ENCODE measurements around the gene ASIC4.

Gene ASIC4

GRCh38 chr2:219569041-219569440, 54.8 kb downstream of the ASIC4 start:
- DNase-seq (ENCODE audit: low read depth): no peak

- DNase-seq (ENCODE audit: low read depth): no peak
These were observed 55.4 kb downstream of the ASIC4 start for GRCh38 chr2:219569635-219570034.

DNA sequence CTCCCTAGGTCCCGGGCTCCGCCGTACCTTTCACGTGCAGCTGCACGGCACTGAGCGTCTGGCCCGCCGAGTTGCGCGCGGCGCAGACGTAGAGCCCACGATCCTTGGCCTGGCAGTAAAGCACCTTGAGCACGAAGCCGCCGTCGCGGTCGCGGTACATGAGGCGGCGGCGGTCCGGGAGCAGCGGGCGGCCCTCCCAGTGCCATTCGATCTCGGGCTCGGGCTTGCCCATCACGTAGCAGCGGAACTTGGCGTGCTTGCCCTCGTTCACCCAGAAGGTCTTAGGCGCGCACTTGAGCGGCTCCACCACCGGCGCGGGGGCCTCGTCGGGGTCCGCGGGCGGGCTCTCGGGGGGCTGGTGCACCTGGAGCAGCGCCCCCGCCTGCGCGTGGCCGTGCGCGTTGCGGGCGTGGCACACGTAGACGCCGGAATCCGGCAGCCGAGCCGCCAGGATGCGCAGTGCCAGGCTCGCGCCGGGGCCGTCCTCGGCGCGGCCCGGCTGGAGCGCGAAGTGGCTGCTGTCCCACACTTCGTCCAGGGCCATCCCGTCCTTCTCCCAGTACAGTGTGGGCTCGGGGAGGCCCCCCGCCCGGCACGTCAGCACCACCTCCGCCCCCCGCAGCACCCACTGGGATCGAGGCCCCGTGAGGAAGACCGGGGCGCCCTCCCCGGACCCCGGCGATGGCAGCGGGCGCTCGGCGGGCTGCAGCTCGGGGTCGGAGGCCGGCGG, 56.1 kb downstream of the ASIC4 start:
- DNase-seq (ENCODE audit: low read depth): no peak

GRCh38 chr2:219570924-219571310, 56.6 kb downstream of the ASIC4 start:
- DNase-seq (ENCODE audit: low read depth): no peak

DNA sequence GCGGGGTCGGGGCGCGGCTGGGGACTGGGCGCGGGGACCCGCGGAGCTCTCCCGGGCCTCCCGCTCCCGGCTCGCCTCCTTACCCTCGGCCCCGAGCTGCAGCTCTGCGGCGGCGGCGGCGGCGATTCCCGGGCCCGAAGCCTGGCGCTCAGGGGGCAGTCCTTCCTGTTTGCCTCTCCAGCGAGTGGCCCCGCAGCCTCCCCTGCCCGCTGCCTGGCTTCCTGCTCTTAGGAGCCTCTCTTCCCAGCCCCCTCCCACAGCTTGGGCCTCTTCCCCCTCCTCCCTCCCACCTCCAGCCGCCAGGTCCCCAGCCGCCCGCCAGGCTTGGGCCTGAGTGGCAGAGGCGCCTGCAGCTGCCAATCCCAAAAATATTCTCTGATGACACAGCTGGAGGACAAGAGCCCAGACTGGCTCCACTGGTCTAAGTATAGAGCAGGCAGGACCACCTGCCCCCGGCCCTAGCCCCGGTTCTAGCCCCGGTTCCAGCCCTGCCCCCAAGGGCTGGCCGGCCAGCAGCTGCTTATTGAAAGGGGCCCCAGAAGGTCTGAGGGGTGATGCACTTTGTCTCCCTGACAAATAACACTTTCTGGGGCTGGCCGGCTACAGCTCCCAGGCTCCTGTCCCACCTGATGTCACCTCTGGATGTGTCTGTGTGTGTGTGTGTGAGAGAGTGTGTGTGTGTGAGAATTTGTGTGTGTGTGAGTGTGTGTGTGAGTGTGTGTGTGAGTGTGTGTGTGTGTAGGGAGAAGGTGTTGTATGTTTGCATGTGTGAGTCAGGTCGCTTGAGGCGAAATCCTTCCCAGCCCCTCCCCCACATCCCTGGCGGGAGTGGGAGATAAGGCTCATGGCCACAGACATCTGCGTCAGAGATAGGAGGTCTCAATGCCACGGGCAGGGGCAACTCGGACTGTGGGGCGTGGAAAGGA, 57.3 kb downstream of the ASIC4 start, which contains the start of gene OBSL1:
Gene OBSL1, minus strand, starts transcription at position 229 of the 926 bp plus-strand sequence. CDS start 307 bp downstream, outside the sequence.
- peak; percentile 29 for DNase-seq (ENCODE audit: low read depth)

DNA sequence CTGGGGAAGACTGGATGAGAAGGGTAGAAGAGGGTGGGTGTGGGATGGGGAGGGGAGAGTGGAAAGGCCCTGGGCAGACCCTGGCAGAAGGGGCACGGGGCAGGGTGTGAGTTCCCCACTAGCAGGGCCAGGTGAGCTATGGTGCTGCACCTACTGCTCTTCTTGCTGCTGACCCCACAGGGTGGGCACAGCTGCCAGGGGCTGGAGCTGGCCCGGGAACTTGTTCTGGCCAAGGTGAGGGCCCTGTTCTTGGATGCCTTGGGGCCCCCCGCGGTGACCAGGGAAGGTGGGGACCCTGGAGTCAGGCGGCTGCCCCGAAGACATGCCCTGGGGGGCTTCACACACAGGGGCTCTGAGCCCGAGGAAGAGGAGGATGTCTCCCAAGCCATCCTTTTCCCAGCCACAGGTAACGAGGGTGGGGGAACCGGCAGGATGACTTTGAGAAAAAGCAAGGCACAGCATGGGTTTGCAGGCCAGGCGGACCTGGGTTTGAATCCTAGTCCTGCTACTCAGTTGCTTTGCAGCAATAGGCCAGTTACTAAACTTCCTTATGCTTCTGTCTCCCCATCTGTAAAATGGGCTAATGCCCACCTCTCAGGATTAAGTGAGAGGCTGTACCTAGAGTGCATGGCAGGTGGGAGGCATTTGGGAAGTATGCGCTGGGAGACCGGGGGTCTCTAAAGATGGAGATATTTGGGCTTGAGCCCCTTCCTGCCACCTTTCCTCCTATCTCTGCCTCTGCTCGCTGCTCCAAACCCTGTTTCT, 58.1 kb downstream of the ASIC4 start, which contains the start of gene INHA:
Gene INHA, plus strand, starts transcription at position 74 of the 765 bp plus-strand sequence. Its CDS starts 65 bp downstream, at position 139.
- DNase-seq (ENCODE audit: low read depth): no peak

DNA sequence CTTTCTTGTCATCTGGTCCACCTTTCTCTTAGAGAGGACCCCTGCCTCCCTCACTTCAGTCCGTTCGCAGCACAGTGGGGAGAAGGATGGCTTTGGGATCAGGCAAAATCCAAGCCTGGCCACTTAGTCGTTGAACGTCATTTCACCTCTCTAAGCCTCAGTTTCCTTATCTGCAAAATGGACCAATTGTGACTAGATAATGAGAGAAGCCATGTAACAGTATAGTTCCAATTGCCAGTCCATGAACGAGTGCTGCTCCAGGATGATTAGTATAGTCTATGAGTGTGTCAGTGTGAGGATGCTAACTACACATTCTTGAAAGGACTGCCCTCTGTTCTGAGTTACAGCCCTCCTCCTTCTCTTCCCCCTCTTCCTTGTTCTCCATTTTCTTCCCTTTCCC, 58.9 kb downstream of the ASIC4 start:
- no peak for DNase-seq (ENCODE audit: low read depth)

- DNase-seq (ENCODE audit: low read depth): no peak
These were observed 60.4 kb downstream of the ASIC4 start for GRCh38 chr2:219574484-219575311.

- no peak for DNase-seq (ENCODE audit: low read depth)
These were observed 61.6 kb downstream of the ASIC4 start for GRCh38 chr2:219575566-219576504.

DNA sequence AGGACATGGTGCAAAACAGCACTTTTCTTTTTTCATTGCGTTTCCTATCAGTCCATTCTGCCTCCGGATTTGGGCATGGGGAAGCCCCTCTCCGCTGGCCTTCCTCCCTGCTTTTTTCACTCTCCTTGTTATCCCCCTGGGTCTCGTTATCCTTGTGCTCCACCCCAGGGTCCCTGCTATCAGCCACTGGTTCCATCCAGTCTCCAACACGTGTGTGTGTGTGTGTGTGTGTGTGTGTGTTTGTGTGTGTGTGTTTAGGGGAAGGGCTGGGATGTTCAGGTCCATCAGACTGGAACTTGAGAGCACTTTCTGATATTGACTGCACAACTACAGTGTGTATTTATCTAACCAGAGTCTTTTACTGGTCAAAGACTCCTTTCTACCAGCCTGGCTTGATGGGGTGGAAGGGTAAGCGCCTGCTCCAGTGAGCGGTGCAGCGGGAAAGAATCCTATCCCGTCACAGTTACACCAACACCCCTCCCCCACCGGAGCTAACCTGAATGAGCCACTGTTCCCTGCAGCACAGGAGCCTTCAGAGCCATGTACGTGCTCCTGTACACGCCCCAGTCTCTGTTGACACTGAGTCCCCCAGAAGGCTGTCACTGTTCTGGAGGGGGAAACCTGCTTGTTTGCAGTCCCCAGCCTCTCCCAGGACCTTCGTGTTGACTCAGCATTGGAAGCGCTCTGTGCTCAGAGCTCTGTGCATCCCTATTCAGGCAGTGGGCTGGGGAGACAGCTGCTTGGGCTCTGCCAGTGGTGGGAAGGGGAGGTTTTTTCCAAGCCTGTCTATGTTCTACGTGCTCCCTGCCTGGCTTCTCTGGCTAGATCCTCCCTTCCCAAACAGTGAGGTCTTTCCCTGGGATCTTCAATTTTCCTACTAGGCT, 62.5 kb downstream of the ASIC4 start:
- DNase-seq (ENCODE audit: low read depth): no peak

GRCh38 chr2:219578811-219579613, 64.7 kb downstream of the ASIC4 start:
- DNase-seq (ENCODE audit: low read depth): no peak

- DNase-seq (ENCODE audit: low read depth): no peak
These were observed 67.1 kb downstream of the ASIC4 start for GRCh38 chr2:219581346-219581745.

All from HS-5 (cell line).